HCT116 (cell line): ENCODE data around the gene PLAU. TPM values are rescaled to one million over a fixed set of nuclear protein-coding genes. Genes with fewer than 3 reads are reported as not detected.

ENCODE experiments used
- ATAC-seq: fragments of 200-7000 bp; cut with Tn5 transposase; 2 replicates; pipeline ENCODE4 v1.9.1; 2020; ENCODE audit warnings: mild to moderate bottlenecking, moderate library complexity
- BruUV-seq: library from RNA; stranded (reverse); fragments of 400-500 nt; replicated peaks from 2 replicates; lab custom pipeline; 2021; lab: Mats Ljungman, UMichigan
- CTCF ChIA-PET: fragments of 300-600 bp; sonication (Branson Sonifier 250); formaldehyde crosslinking; loops from one replicate; lab custom pipeline; 2021; ENCODE audit warnings: antibody characterized with exemption; lab: Charles Lee
- POLR2A ChIA-PET: fragments of 300-600, 350-600 bp; sonication (Branson Sonifier 250); formaldehyde crosslinking; loops from one replicate; lab custom pipeline; 2021; ENCODE audit warnings: antibody characterized with exemption; lab: Charles Lee
- RAD21 ChIA-PET, 2 experiments: fragments of 300-600 bp; sonication (Branson Sonifier 250); formaldehyde crosslinking; loops; one replicate each; lab custom pipeline; 2023; ENCODE audit warnings: low total read pairs in 2 of 2; ENCODE audit not compliant: uncharacterized antibody in 2 of 2, unreplicated experiment in 2 of 2, low non-redundant PET in 1 of 2; lab: Charles Lee
- DNase-seq: peaks from one replicate; pipeline ENCODE4 v3.0.0-alpha.2; 2010; ENCODE audit warnings: low read depth, low spot score
- H2AFZ ChIP-seq: fragments of 200-600 bp; shearing (Covaris generic), sonication (generic); 2 replicates; pipeline ENCODE4 v1.6.1; 2017; ENCODE audit warnings: low read depth, mixed run types, mixed read lengths, antibody characterized with exemption, low read length; ENCODE audit not compliant: poor library complexity, severe bottlenecking
- H3K27ac ChIP-seq: 2 replicates; pipeline ENCODE4 v1.5.1; 2012; ENCODE audit warnings: low read depth, low read length
- H3K27me3 ChIP-seq: fragments of 200-600 bp; sonication (generic); 2 replicates; pipeline ENCODE4 v1.6.1; 2016; ENCODE audit warnings: mixed run types, low read length, mixed read lengths; ENCODE audit not compliant: insufficient read depth
- H3K36me3 ChIP-seq, 2 experiments: fragments of 200-500 bp in 1 of 2; fragments of 200-600 bp in 1 of 2; sonication (Bioruptor generic) in 1 of 2; sonication (generic) in 1 of 2; 2 replicates each; pipeline versions ENCODE4 v1.5.1 to v1.6.1; 2014 to 2016; ENCODE audit warnings: low read length in 2 of 2, inconsistent platforms in 1 of 2, mixed read lengths in 1 of 2, mixed run types in 1 of 2; ENCODE audit not compliant: insufficient read depth in 2 of 2, control insufficient read depth in 1 of 2
- H3K4me1 ChIP-seq, 2 experiments: fragments of 200-600 bp in 1 of 2; sonication (generic) in 1 of 2; 2 replicates each; pipeline versions ENCODE4 v1.5.1 to v1.6.1; 2012 to 2017; ENCODE audit warnings: low read length in 2 of 2, inconsistent platforms in 1 of 2, mild to moderate bottlenecking in 1 of 2, mixed read lengths in 1 of 2, mixed run types in 1 of 2, moderate library complexity in 1 of 2; ENCODE audit not compliant: insufficient read depth in 2 of 2, control insufficient read depth in 1 of 2
- H3K4me2 ChIP-seq: fragments of 200-600 bp; sonication (generic); 2 replicates; pipeline ENCODE4 v1.6.1; 2017; ENCODE audit warnings: mixed run types, low read length, mixed read lengths
- H3K4me3 ChIP-seq, 2 experiments: fragments of 200-600 bp in 1 of 2; sonication (generic) in 1 of 2; replicated peaks in 1 of 2; 2 replicates each; pipeline ENCODE4 v1.5.1; 2011 to 2016; ENCODE audit warnings: low read length in 2 of 2, control low read depth in 1 of 2, low read depth in 1 of 2, mild to moderate bottlenecking in 1 of 2, mixed read lengths in 1 of 2, mixed run types in 1 of 2
- H3K79me2 ChIP-seq: fragments of 200-600 bp; sonication (generic); 2 replicates; pipeline ENCODE4 v1.6.1; 2017; ENCODE audit warnings: mild to moderate bottlenecking, mixed run types, low read length, moderate library complexity, mixed read lengths; ENCODE audit not compliant: insufficient read depth
- H3K9ac ChIP-seq: fragments of 200-600 bp; sonication (generic); 2 replicates; pipeline ENCODE4 v1.6.1; 2016; ENCODE audit warnings: low read length, mixed read lengths
- H3K9me2 ChIP-seq: fragments of 200-600 bp; sonication (generic), shearing (Covaris generic); 2 replicates; pipeline ENCODE4 v1.6.1; 2017; ENCODE audit warnings: mixed run types, mild to moderate bottlenecking, moderate library complexity; ENCODE audit not compliant: insufficient read depth
- H3K9me3 ChIP-seq, 2 experiments: fragments of 200-500 bp in 1 of 2; fragments of 200-600 bp in 1 of 2; sonication (Bioruptor generic) in 1 of 2; sonication (generic) in 1 of 2; 2 replicates each; pipeline ENCODE4 v1.6.1; 2014 to 2017; ENCODE audit warnings: low read length in 2 of 2, mixed read lengths in 2 of 2, inconsistent platforms in 1 of 2, low read depth in 1 of 2, mild to moderate bottlenecking in 1 of 2, mixed run types in 1 of 2, moderate library complexity in 1 of 2; ENCODE audit not compliant: control insufficient read depth in 1 of 2, insufficient read depth in 1 of 2
- H4K20me1 ChIP-seq: fragments of 200-600 bp; sonication (generic), shearing (Covaris generic); 2 replicates; pipeline ENCODE4 v1.6.1; 2017; ENCODE audit warnings: mixed run types, mild to moderate bottlenecking, moderate library complexity; ENCODE audit not compliant: insufficient read depth
- CBX3 ChIP-seq: IDR thresholded peaks from 2 replicates; pipeline ENCODE4 v1.6.1; 2012; ENCODE audit warnings: low read depth
- POLR2A ChIP-seq: IDR thresholded peaks from 2 replicates; pipeline ENCODE4 v1.7.0; 2011; ENCODE audit warnings: borderline replicate concordance; ENCODE audit not compliant: insufficient read depth, insufficient read length; ENCODE audit errors: extremely low read depth
- RAD21 ChIP-seq: IDR thresholded peaks from 2 replicates; pipeline ENCODE4 v1.6.1; 2012; ENCODE audit warnings: low read depth, mild to moderate bottlenecking
- intact Hi-C: fragments of 100-400 bp; cut with micrococcal nuclease; formaldehyde crosslinking; loops from 2 replicates; pipeline ENCODE4 v1.10.0; 2022
- total RNA-seq: library from RNA; stranded (reverse); gene quantifications from one replicate; pipeline ENCODE4 v1.2.1, GENCODE V29; 2021; ENCODE audit not compliant: unreplicated experiment
- TF ChIP-seq, protein P1 (sequence below), 3 experiments: fragments of 200-600 bp in 1 of 3; sonication (generic) in 1 of 3; IDR thresholded peaks in 2 of 3; conservative IDR thresholded peaks in 1 of 3; 2 replicates each; pipeline ENCODE4 v1.5.1; 2012 to 2017; ENCODE audit warnings: low read depth in 2 of 3, low read length in 2 of 3, antibody characterized with exemption in 1 of 3, borderline replicate concordance in 1 of 3, control low read depth in 1 of 3, mild to moderate bottlenecking in 1 of 3, mixed read lengths in 1 of 3, mixed run types in 1 of 3, moderate library complexity in 1 of 3; ENCODE audit not compliant: insufficient read depth in 1 of 3

The PLAU gene
- total RNA-seq, 1 experiment from 2014 or later: 60.3 TPM

GRCh38 chr10:73946253-73947145 is 35.6 kb downstream of the PLAU start:
- RAD21 ChIA-PET: interaction anchor here (0.6 kb wide), 2 partner anchors 57 to 228 kb away, joined by 4 read pairs; no protein-coding TSS in a partner anchor
- CTCF ChIA-PET: interaction anchor here (0.6 to 4.2 kb wide), 3 partner anchors 59 to 135 kb away, joined by 3 to 29 read pairs (median 5); no protein-coding TSS in a partner anchor
- Histone ChIP-seq H4K20me1 (no peaks in the 10 kb centered on the region), H3K27ac (no peak overlapping the region), H3K4me2 (no peak overlapping the region), H2AFZ (no peak overlapping the region), H3K9me3 (no peaks in the 10 kb centered on the region), H3K9me2 (no peaks in the 10 kb centered on the region), H3K9ac (no peak overlapping the region), H3K27me3 (no peaks in the 10 kb centered on the region), H3K4me1 (peaks cover 0 to 4% of the 10 kb centered on the region in 2 experiments; a peak in 2 of 4 replicates), H3K36me3 (no peaks in the 10 kb centered on the region), H3K79me2 (no peaks in the 10 kb centered on the region), H3K4me3 (no peak overlapping the region)
- DNase-seq (no peak), ATAC-seq (peak; percentile 60)
- intact Hi-C loops: no loop called here
- TF ChIP-seq RAD21: peak; percentile 42; the same call in 1 of the 2 replicates
- TF ChIP-seq, protein P1, sequence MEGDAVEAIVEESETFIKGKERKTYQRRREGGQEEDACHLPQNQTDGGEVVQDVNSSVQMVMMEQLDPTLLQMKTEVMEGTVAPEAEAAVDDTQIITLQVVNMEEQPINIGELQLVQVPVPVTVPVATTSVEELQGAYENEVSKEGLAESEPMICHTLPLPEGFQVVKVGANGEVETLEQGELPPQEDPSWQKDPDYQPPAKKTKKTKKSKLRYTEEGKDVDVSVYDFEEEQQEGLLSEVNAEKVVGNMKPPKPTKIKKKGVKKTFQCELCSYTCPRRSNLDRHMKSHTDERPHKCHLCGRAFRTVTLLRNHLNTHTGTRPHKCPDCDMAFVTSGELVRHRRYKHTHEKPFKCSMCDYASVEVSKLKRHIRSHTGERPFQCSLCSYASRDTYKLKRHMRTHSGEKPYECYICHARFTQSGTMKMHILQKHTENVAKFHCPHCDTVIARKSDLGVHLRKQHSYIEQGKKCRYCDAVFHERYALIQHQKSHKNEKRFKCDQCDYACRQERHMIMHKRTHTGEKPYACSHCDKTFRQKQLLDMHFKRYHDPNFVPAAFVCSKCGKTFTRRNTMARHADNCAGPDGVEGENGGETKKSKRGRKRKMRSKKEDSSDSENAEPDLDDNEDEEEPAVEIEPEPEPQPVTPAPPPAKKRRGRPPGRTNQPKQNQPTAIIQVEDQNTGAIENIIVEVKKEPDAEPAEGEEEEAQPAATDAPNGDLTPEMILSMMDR (IDR thresholded peaks at IDR 0.05 in 2 of 3, conservative IDR thresholded peaks at IDR 0.05 in 1 of 3; ENCODE audit: borderline replicate concordance in 1 of 3, insufficient read depth in 1 of 3, low read depth in 2 of 3, low read length in 2 of 3): peak in 1 of 3 experiments; percentile 22; a peak in 2 of 6 replicates
- no peak for TF ChIP-seq POLR2A
- TF ChIP-seq CBX3: no peak
- BruUV-seq: no TSS peak
- POLR2A ChIA-PET: interaction anchor here (1.0 to 1.9 kb wide), 4 partner anchors 10 to 59 kb away, joined by 4 to 7 read pairs (median 4); no protein-coding TSS in a partner anchor
